ENCODE results near the gene OLIG1. TPM values are rescaled to one million over a fixed set of nuclear protein-coding genes. Genes with fewer than 3 reads are reported as not detected.

OLIG1 gene
- total and polyA plus RNA-seq, 2 of the 8 experiments (the other 6 are each of a cell fraction or from before 2014, with no cell fraction given), result 0.65 to 1.2 TPM

DNA sequence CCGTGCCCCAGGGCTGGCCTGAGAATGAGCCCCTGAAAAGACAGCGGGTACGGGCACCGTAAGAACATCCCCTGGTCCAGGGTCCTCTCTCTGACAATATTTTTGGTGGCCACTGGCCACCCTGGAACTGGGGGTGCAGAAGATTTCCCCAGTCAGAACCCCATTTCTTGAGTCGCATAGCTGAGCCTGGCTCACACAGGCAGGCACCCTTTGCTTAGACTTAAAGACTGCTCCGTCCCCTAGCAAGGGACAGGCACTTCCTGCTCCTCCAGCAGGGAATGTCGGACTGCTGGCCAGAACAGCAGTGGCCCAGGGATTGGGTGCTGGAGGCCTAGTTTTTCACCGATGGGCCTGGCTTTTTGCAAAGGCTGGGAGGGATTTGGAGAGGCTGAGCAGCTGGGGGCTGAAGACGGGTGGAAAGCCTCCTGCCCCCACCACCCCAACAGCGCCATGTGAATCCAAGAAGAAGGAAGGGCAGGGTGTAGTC, 39.9 kb upstream of the OLIG1 start:
- peaks cover 3 to 42% (median 27%) of the 10 kb centered on the region in 4 experiments for H3K4me1 ChIP-seq (replicated peaks in 1 of 4; ENCODE audit: control insufficient read depth in 3 of 4, insufficient read depth in 4 of 4, low read length in 3 of 4)
- peak overlapping the region; percentile 31 to 40; a peak in 3 of 4 replicates for H3K4me2 ChIP-seq (ENCODE audit: insufficient read depth in 1 of 2, low read depth in 2 of 2, low read length in 2 of 2)
- no peak for FAIRE-seq
- peak overlapping the region in 1 of 4 experiments; percentile 25; a peak in 1 of 8 replicates for H3K4me3 ChIP-seq (ENCODE audit: extremely low read depth in 1 of 4, insufficient read depth in 2 of 4, low read depth in 3 of 4, low read length in 4 of 4)
- no peak overlapping the region for H3K14ac ChIP-seq (ENCODE audit: insufficient read length)
- no peak overlapping the region for H2BK5ac ChIP-seq (ENCODE audit: low read depth, low read length)
- peak in 1 of 2 experiments; percentile 54 for DNase-seq (ENCODE audit: low read depth in 1 of 2, low spot score in 2 of 2)
- H3K23me2 ChIP-seq (ENCODE audit: low read depth, low read length), result peaks cover 6% of the 10 kb centered on the region; the same call in 1 of the 2 replicates
- no peak overlapping the region for H4K91ac ChIP-seq (replicated peaks; ENCODE audit: insufficient read length, low read length)
- no peak overlapping the region for H2BK20ac ChIP-seq (ENCODE audit: low read length)
- H3K27me3 ChIP-seq (replicated peaks in 1 of 4; ENCODE audit: control insufficient read depth in 3 of 4, extremely low read depth in 1 of 4, insufficient read depth in 3 of 4, low read length in 3 of 4), result peaks cover 90 to 99% (median 98%) of the 10 kb centered on the region in 4 experiments
- H3K18ac ChIP-seq (ENCODE audit: extremely low read depth, low read length), result no peak overlapping the region
- no peak overlapping the region for H2BK15ac ChIP-seq (ENCODE audit: low read length)
- H2BK12ac ChIP-seq (ENCODE audit: low read depth, low read length), result no peak overlapping the region
- peak overlapping the region; percentile 32; the same call in 1 of the 2 replicates for H2AK5ac ChIP-seq (ENCODE audit: low read depth, low read length)
- no peak overlapping the region for H4K8ac ChIP-seq (ENCODE audit: extremely low read depth, insufficient read depth, low read length)
- H3K9me3 ChIP-seq (ENCODE audit: insufficient read depth in 2 of 2, low read depth in 1 of 2, low read length in 1 of 2), result no peaks in the 10 kb centered on the region
- POLR2A ChIA-PET (ENCODE audit: partially characterized antibody), result interaction anchor here (1.3 to 2.2 kb wide), 2 partner anchors 10 to 450 kb away, joined by 3 to 7 read pairs; partner anchors contain the start of gene TMEM50B
- H2BK120ac ChIP-seq (replicated peaks; ENCODE audit: low read depth, low read length), result no peak overlapping the region
- no peak overlapping the region for H3K27ac ChIP-seq (ENCODE audit: low read depth, low read length)
- H3K79me1 ChIP-seq (ENCODE audit: low read depth, low read length), result no peaks in the 10 kb centered on the region
- H4K20me1 ChIP-seq (replicated peaks in 1 of 2; ENCODE audit: control insufficient read depth in 1 of 2, insufficient read depth in 2 of 2, low read length in 2 of 2), result peaks cover 13 to 21% of the 10 kb centered on the region in 2 experiments
- H3K36me3 ChIP-seq (ENCODE audit: control insufficient read depth in 2 of 4, insufficient read depth in 4 of 4, low read length in 3 of 4), result peaks cover 0 to 5% (median 0%) of the 10 kb centered on the region in 4 experiments; a peak in 1 of 8 replicates
- no peak overlapping the region for H4K5ac ChIP-seq (ENCODE audit: insufficient read length, low read depth, low read length)
- no peak overlapping the region for H3K4ac ChIP-seq (replicated peaks; ENCODE audit: insufficient read length, low read depth, low read length)
- no peak overlapping the region for H3K9ac ChIP-seq (replicated peaks in 1 of 4; ENCODE audit: extremely low read depth in 1 of 4, low read depth in 3 of 4, low read length in 3 of 4)
- WGBS, 2 experiments (ENCODE audit: extremely low coverage in 1 of 2, insufficient coverage in 1 of 2, insufficient read length in 1 of 2, insufficient replicate concordance in 2 of 2, low coverage in 1 of 2, low lambda C conversion rate in 2 of 2, missing lambda C conversion rate in 1 of 2), result 29% methylated on average over 10 of the region's 10 CpGs; no CpG with 5 or more reads in 1 of the 2 experiments
- no peak overlapping the region for H2AFZ ChIP-seq (ENCODE audit: low read length)
- no peak for TF ChIP-seq SP1 (IDR thresholded peaks at IDR 0.05; ENCODE audit: low read depth, low read length)
- peak; percentile 2 for TF ChIP-seq RNF2 (IDR thresholded peaks at IDR 0.05; ENCODE audit: borderline replicate concordance, low read depth, low read length, missing control alignments, poor library complexity, severe bottlenecking)
- TF ChIP-seq, protein P1, sequence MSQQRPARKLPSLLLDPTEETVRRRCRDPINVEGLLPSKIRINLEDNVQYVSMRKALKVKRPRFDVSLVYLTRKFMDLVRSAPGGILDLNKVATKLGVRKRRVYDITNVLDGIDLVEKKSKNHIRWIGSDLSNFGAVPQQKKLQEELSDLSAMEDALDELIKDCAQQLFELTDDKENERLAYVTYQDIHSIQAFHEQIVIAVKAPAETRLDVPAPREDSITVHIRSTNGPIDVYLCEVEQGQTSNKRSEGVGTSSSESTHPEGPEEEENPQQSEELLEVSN (IDR thresholded peaks at IDR 0.05), result no peak
- no peak for TF ChIP-seq CREB1 (IDR thresholded peaks at IDR 0.05)
- peak; percentile 74 for TF ChIP-seq SUZ12 (IDR thresholded peaks at IDR 0.05; ENCODE audit: low read length)
- peak; percentile 78 for TF ChIP-seq EZH2 (IDR thresholded peaks at IDR 0.05; ENCODE audit: low read depth, low read length, severe bottlenecking)
- CTCF ChIA-PET (ENCODE audit: partially characterized antibody), result interaction anchor here (0.8 to 2.9 kb wide), 5 partner anchors 10 to 97 kb away, joined by 3 to 7 read pairs (median 5); no protein-coding TSS in a partner anchor
- H3K56ac ChIP-seq (replicated peaks; ENCODE audit: insufficient read length, low read depth, low read length), result no peak overlapping the region
- H3K23ac ChIP-seq (ENCODE audit: insufficient read length), result no peak overlapping the region
- no peaks in the 10 kb centered on the region for H3K79me2 ChIP-seq (ENCODE audit: control insufficient read depth in 1 of 2, insufficient read depth in 2 of 2, low read length in 2 of 2)

All from H1 (cell line).